Uterus (tissue), 2 donors: ENCODE results near the gene NUDT2.
"Not testable (repeated sequence)": the region's sequence is repeated elsewhere in the genome, so short reads cannot be mapped to it uniquely, and the experiment has no call there.

Experiments used
- CTCF ChIP-seq, 4 experiments: fragments of 200-600 bp in 2 of 4; fragments of 450-650 bp in 2 of 4; sonication (generic) in 2 of 4; IDR thresholded peaks; one replicate each; pipeline ENCODE4 v1.5.1; 2016 to 2019; ENCODE audit warnings: antibody characterized with exemption in 4 of 4, mild to moderate bottlenecking in 2 of 4, moderate library complexity in 1 of 4
- POLR2A ChIP-seq, 2 donors: fragments of 450-650 bp; IDR thresholded peaks; one replicate each; pipeline ENCODE4 v1.6.1; 2016; ENCODE audit warnings: antibody characterized with exemption in 2 of 2, mild to moderate bottlenecking in 1 of 2, moderate library complexity in 1 of 2

GRCh38 chr9:34352122-34352652, 22.8 kb downstream of the NUDT2 start:
- TF ChIP-seq POLR2A, CTCF (IDR thresholded peaks at IDR 0.05): not testable (repeated sequence)
